Gastrocnemius medialis (tissue), 4 donors: Measurements from ENCODE around the gene PPFIBP2.

ENCODE experiments used
- POLR2A ChIP-seq, 2 donors: fragments of 450-650 bp; IDR thresholded peaks; one replicate each; pipeline ENCODE4 v1.6.1; 2017; ENCODE audit warnings: antibody characterized with exemption in 2 of 2, mild to moderate bottlenecking in 2 of 2, moderate library complexity in 2 of 2
- TF ChIP-seq, protein P1 (sequence below), 5 experiments: fragments of 450-650 bp in 3 of 5; fragments of 200-600 bp in 2 of 5; sonication (generic) in 2 of 5; IDR thresholded peaks in 4 of 5; conservative IDR thresholded peaks in 1 of 5; 1 replicate in 4 of 5; 2 replicates in 1 of 5; pipeline ENCODE4 v1.5.1; 2016 to 2019; ENCODE audit warnings: antibody characterized with exemption in 5 of 5, mild to moderate bottlenecking in 3 of 5, moderate library complexity in 3 of 5

- TF ChIP-seq, protein P1, sequence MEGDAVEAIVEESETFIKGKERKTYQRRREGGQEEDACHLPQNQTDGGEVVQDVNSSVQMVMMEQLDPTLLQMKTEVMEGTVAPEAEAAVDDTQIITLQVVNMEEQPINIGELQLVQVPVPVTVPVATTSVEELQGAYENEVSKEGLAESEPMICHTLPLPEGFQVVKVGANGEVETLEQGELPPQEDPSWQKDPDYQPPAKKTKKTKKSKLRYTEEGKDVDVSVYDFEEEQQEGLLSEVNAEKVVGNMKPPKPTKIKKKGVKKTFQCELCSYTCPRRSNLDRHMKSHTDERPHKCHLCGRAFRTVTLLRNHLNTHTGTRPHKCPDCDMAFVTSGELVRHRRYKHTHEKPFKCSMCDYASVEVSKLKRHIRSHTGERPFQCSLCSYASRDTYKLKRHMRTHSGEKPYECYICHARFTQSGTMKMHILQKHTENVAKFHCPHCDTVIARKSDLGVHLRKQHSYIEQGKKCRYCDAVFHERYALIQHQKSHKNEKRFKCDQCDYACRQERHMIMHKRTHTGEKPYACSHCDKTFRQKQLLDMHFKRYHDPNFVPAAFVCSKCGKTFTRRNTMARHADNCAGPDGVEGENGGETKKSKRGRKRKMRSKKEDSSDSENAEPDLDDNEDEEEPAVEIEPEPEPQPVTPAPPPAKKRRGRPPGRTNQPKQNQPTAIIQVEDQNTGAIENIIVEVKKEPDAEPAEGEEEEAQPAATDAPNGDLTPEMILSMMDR (IDR thresholded peaks at IDR 0.05 in 4 of 5, conservative IDR thresholded peaks at IDR 0.05 in 1 of 5), result no peak
- TF ChIP-seq POLR2A (IDR thresholded peaks at IDR 0.05), result no peak
Measured at GRCh38 chr11:7530013-7530640, 16.3 kb downstream of the PPFIBP2 start.
